ENCODE data around the gene ATP1A2.

Gene ATP1A2

DNA sequence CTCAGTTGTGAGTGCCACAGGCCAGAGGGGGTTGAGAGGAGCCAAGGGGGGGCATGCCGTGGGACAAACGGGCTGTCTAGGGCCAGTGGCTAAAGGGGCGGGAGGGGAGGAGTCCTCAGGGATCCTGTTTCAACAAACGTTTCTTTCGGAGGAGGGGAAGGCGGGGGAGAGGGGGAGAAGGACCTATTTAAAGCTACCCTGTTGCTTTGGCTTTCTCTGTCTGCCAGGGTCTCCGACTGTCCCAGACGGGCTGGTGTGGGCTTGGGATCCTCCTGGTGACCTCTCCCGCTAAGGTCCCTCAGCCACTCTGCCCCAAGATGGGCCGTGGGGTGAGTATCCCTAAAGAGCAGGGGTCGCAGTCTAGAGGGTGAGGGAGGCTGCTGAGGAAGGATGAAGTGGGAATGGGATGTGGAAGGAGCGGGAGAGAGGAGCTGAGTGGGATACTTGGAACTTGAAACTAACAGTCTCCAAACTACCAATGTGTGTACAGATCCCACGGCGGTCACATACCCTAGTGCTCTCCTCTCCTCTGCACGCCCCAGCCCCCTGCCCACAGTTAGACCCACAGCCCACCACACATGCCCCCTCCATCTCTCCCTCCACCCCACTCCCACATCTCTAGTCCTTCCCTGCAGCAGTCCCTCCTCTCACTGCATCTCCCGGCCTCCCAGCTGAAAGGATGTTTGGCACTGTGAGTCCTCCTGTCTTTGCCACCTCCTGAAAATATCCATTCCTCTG, at the start of gene ATP1A2:
TSS of gene ATP1A2 (plus strand) at position 215 of the 738 bp plus-strand sequence. CDS start at position 318, 103 bp downstream.
- Histone ChIP-seq H3K27ac (ENCODE audit: low read length) (peak within 1 kb of the TSS; percentile 76), H3K27me3 (ENCODE audit: control insufficient read depth in 1 of 2, insufficient read depth in 2 of 2, low read length in 2 of 2) (no peaks in the 10 kb centered on the region), H3K4me3 (ENCODE audit: low read length in 2 of 2) (peak within 1 kb of the TSS; percentile 48 to 81), H3K9ac (ENCODE audit: low read length in 2 of 2) (peak within 1 kb of the TSS; percentile 68 to 77), H3K9me3 (ENCODE audit: control insufficient read depth in 2 of 2, low read length in 2 of 2) (no peaks in the 10 kb centered on the region), H3K4me1 (ENCODE audit: control insufficient read depth, insufficient read depth, low read length) (peaks cover 39% of the 10 kb centered on the region), H3K36me3 (ENCODE audit: control insufficient read depth in 2 of 2, insufficient read depth in 2 of 2, low read length in 2 of 2) (no peaks in the 10 kb centered on the region)

DNA sequence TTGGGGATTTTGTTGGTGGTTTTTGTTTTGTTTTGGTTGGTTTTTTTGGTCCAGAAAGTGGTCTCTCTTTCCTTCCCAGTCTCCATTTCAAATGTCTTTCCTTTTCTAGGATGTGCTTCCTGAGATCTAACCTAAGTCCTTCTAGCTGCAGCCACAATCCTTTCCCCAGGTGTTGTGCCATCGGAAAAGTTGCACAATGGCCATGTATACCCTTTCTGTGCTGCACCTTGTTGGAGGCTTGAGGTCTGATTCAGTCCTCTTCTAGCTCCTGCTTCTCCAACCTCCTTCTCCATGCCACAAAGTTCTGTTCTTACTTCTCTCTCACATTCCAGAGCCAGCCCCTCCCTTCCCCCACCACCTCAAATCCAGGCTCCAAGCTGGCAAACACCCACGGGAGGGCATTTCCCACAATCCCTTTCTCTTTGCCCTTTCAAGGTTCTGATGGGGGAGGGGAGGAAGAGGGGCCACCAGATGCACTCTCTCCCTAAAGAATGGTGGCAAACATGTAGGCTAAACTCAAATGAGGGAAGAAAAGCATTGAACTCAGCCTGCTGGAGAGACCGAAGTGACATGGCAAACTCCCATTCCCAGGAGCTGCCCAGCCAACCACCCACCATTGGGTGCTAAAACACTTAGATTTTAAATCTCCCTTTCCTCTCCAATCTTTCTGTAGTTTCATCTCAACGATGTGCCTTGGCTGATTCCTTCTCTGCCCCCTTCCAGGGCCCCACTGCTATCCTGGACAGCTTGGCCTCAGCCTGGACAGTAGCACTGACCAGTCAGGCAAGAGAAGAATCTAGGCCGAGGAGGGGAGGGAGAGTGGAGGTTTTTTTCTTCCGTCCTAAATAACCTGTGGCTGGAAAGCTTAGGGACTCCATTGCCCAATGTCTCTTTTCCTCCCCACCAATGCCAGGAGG, 48.5 kb upstream of the ATP1A2 start:
- Histone ChIP-seq H3K9me3 (ENCODE audit: control insufficient read depth in 2 of 2, low read length in 2 of 2) (no peaks in the 10 kb centered on the region), H3K9ac (ENCODE audit: low read length in 2 of 2) (no peak overlapping the region), H3K36me3 (ENCODE audit: control insufficient read depth in 2 of 2, insufficient read depth in 2 of 2, low read length in 2 of 2) (no peaks in the 10 kb centered on the region), H3K4me3 (ENCODE audit: low read length in 2 of 2) (no peak overlapping the region), H3K4me1 (ENCODE audit: control insufficient read depth, insufficient read depth, low read length) (peaks cover 10% of the 10 kb centered on the region), H3K27ac (ENCODE audit: low read length) (no peak overlapping the region), H3K27me3 (ENCODE audit: control insufficient read depth in 1 of 2, insufficient read depth in 2 of 2, low read length in 2 of 2) (peaks cover 10% of the 10 kb centered on the region in 2 donors)

DNA sequence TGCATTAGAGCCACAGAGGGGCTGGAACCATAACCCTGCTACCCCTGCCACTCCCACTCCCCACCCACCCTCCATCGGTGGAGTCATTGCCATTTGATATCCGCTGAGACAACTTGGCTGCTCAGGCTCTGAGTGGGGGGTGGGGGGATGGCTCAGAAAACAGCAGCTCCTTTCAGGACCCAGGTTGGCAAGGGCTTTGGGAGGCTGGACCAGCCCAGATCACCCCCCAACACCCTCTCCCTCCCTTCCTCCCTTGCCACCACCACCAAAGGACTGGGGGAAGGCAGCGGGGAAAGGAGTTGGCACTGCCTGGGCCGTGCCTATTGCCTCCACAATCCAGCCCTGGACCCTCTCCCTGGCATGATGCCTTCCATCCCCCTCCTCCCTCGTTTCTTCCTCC, 47.3 kb upstream of the ATP1A2 start:
- Histone ChIP-seq H3K27ac (ENCODE audit: low read length) (no peak overlapping the region), H3K9me3 (ENCODE audit: control insufficient read depth in 2 of 2, low read length in 2 of 2) (no peaks in the 10 kb centered on the region), H3K4me3 (ENCODE audit: low read length in 2 of 2) (no peak overlapping the region), H3K27me3 (ENCODE audit: control insufficient read depth in 1 of 2, insufficient read depth in 2 of 2, low read length in 2 of 2) (peaks cover 5 to 10% of the 10 kb centered on the region in 2 donors), H3K36me3 (ENCODE audit: control insufficient read depth in 2 of 2, insufficient read depth in 2 of 2, low read length in 2 of 2) (no peaks in the 10 kb centered on the region), H3K4me1 (ENCODE audit: control insufficient read depth, insufficient read depth, low read length) (peaks cover 10% of the 10 kb centered on the region), H3K9ac (ENCODE audit: low read length in 2 of 2) (no peak overlapping the region)

DNA sequence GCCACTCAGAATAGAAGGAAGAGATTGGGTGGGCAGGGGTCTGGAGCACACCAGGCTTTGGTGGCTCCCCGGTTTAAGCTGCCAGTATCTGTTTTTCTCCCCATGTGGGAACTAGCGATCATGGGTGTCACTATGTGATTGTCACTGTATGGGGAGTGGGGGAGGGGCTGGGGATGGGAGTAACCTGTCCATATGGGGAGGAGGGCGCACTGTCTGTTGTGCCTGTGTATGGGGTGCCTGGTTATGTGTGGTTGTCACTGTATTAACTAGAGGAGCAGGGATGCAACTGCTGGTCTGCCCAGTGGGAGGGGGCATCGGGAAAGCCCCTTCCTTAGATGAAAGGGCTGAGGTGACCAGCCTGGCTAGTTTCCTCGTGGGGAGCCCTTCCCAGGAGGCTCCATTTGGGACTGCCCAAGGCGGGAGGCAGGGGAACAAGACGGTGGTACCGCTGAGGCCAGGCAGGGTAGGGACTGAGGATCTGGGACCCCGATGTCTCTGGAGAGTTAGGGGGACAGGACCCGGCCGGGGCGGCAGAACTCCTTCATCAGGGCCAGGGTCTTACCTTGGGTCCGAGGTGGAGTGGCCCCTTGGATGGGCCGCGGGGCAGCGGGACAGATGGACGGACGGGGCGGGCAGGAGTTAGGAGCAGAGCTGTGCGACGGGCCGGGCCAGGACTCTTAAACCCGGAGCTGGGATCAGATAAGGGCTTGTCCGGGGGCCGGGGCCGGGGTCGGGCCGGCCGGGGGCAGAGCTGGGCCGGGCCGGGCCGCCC, 45.9 kb upstream of the ATP1A2 start, which contains the start of gene KCNJ10:
TSS of gene KCNJ10 (minus strand) at position 701 of the 772 bp plus-strand sequence. CDS start 27,628 bp downstream, outside the sequence.
- H3K27ac ChIP-seq (ENCODE audit: low read length), result no peak within 1 kb of the TSS

DNA sequence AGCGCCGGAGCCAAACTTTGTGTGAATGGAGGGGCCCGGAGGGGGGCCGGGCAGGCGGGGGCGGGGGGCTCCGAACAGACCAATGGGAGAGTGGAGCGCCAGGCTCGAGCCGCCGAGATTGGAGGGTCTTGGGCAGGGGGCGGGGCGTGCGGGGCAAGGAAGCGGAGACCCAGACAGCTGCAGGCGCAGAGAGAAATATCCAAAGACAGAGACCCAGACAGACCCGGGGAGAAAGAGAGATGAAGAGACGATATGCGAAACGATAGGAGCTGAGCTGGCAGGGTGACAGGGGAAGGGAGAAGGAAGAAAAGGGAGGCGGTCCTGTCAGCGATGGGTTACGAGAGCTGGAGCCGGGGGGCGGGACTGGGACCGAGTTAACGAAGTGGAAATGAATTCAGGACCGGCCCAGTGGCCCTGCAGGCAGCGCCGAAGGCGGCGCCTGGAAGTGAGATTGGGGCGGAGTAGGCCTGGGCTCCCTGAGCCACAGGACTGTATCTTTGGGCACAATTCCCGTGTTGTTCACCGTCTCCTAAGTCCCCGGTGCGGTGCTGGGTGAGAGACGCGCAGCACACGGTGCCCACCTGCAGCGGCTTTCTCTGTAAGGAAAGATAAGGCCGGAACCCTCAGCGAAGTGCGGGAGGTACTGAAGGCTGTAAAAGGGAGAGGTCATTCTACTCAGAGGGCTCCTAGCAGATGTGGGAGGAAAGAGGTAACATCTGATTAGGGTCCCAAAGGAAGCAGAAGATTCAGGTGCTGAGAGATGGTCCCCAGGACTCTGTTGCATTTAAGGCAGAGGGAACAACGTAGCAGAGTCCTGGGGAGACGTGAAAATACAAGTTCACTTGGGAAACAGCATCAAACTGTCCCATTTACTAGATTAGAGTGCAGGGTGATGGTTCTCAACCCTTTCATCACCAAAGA, 45.1 kb upstream of the ATP1A2 start:
- Histone ChIP-seq H3K9ac (ENCODE audit: low read length in 2 of 2) (peak overlapping the region; percentile 35 to 55), H3K9me3 (ENCODE audit: control insufficient read depth in 2 of 2, low read length in 2 of 2) (no peaks in the 10 kb centered on the region), H3K4me1 (ENCODE audit: control insufficient read depth, insufficient read depth, low read length) (peaks cover 10% of the 10 kb centered on the region), H3K36me3 (ENCODE audit: control insufficient read depth in 2 of 2, insufficient read depth in 2 of 2, low read length in 2 of 2) (no peaks in the 10 kb centered on the region), H3K27ac (ENCODE audit: low read length) (no peak overlapping the region), H3K4me3 (ENCODE audit: low read length in 2 of 2) (peak overlapping the region; percentile 62 to 83), H3K27me3 (ENCODE audit: control insufficient read depth in 1 of 2, insufficient read depth in 2 of 2, low read length in 2 of 2) (peaks cover 9 to 14% of the 10 kb centered on the region in 2 donors)

More for the DNA sequence above, 45.9 kb upstream of the ATP1A2 start, which contains the start of gene KCNJ10:
- Histone ChIP-seq H3K27me3 (ENCODE audit: control insufficient read depth in 1 of 2, insufficient read depth in 2 of 2, low read length in 2 of 2) (peaks cover 8 to 11% of the 10 kb centered on the region in 2 donors), H3K9ac (ENCODE audit: low read length in 2 of 2) (peak within 1 kb of the TSS; percentile 35 to 55), H3K9me3 (ENCODE audit: control insufficient read depth in 2 of 2, low read length in 2 of 2) (no peaks in the 10 kb centered on the region), H3K4me1 (ENCODE audit: control insufficient read depth, insufficient read depth, low read length) (peaks cover 10% of the 10 kb centered on the region), H3K36me3 (ENCODE audit: control insufficient read depth in 2 of 2, insufficient read depth in 2 of 2, low read length in 2 of 2) (no peaks in the 10 kb centered on the region), H3K4me3 (ENCODE audit: low read length in 2 of 2) (peak within 1 kb of the TSS; percentile 62 to 83)

DNA sequence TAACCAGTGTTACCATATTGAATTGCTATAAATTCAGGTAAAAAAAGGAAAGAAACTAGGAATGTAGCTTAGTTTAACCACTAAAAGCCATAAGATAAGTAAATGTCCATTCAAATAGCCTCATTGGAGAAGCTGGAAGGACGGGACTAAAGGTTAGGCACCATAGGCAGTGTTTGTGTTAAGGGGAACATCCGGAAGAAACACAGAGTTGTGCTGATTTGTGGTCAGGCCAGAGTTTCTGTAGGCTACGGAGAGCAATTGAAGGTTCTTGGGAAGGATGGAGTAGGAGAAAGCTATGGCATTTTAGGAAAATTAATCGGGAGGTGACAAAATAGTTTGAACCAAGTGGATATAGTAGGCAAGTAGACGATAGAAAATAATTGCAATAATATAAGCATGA, 44.3 kb upstream of the ATP1A2 start:
- no peak overlapping the region for H3K9ac ChIP-seq (ENCODE audit: low read length in 2 of 2)

DNA sequence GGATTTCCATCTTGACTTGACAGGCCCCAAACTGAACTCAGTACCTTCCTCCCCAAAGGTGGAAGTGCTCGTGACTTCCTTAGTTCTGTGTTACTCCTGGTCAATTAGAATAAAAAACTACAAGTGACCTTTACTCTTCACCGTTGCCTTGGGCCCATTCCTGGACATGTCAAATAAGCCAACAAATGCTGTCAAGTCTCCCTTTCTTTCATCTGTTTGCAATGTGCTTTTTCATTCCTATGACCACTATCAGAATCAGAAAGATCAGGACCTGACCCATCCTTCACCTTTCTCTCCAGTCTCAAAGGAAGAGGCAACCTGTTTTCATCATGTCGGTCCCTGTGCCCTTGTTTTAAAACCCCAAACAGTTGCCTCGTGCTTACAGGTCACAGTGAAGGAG, 40.7 kb upstream of the ATP1A2 start:
- Histone ChIP-seq H3K9me3 (ENCODE audit: control insufficient read depth in 2 of 2, low read length in 2 of 2) (no peaks in the 10 kb centered on the region), H3K4me1 (ENCODE audit: control insufficient read depth, insufficient read depth, low read length) (peaks cover 6% of the 10 kb centered on the region), H3K27me3 (ENCODE audit: control insufficient read depth in 1 of 2, insufficient read depth in 2 of 2, low read length in 2 of 2) (peaks cover 20 to 25% of the 10 kb centered on the region in 2 donors), H3K4me3 (ENCODE audit: low read length in 2 of 2) (no peak overlapping the region), H3K36me3 (ENCODE audit: control insufficient read depth in 2 of 2, insufficient read depth in 2 of 2, low read length in 2 of 2) (no peaks in the 10 kb centered on the region), H3K27ac (ENCODE audit: low read length) (no peak overlapping the region), H3K9ac (ENCODE audit: low read length in 2 of 2) (no peak overlapping the region)

More for the DNA sequence above, 44.3 kb upstream of the ATP1A2 start:
- Histone ChIP-seq H3K27ac (ENCODE audit: low read length) (no peak overlapping the region), H3K9me3 (ENCODE audit: control insufficient read depth in 2 of 2, low read length in 2 of 2) (no peaks in the 10 kb centered on the region), H3K36me3 (ENCODE audit: control insufficient read depth in 2 of 2, insufficient read depth in 2 of 2, low read length in 2 of 2) (no peaks in the 10 kb centered on the region), H3K4me1 (ENCODE audit: control insufficient read depth, insufficient read depth, low read length) (peaks cover 10% of the 10 kb centered on the region), H3K4me3 (ENCODE audit: low read length in 2 of 2) (no peak overlapping the region), H3K27me3 (ENCODE audit: control insufficient read depth in 1 of 2, insufficient read depth in 2 of 2, low read length in 2 of 2) (peaks cover 11 to 14% of the 10 kb centered on the region in 2 donors)

DNA sequence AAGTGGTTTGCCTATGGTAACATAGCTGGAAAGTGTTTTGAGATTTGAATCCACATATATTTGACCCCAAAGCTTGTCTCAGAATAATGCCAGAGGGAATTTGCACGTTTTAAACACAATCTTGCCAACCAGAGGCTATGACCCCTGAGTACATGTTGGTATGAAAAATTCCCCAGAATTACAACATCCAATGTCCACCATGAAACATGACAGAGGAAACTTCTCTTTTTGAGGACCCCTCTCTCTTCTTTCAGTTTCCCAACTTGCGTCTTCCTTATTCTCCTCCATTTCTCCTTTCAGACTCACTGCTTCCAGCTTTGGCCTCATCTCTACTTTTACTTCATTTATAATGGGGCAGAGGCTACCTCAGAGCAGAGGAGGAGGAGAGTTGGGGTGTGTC, 39.7 kb upstream of the ATP1A2 start:
- Histone ChIP-seq H3K9me3 (ENCODE audit: control insufficient read depth in 2 of 2, low read length in 2 of 2) (no peaks in the 10 kb centered on the region), H3K36me3 (ENCODE audit: control insufficient read depth in 2 of 2, insufficient read depth in 2 of 2, low read length in 2 of 2) (no peaks in the 10 kb centered on the region), H3K4me3 (ENCODE audit: low read length in 2 of 2) (no peak overlapping the region), H3K27me3 (ENCODE audit: control insufficient read depth in 1 of 2, insufficient read depth in 2 of 2, low read length in 2 of 2) (peaks cover 27 to 29% of the 10 kb centered on the region in 2 donors), H3K9ac (ENCODE audit: low read length in 2 of 2) (no peak overlapping the region), H3K4me1 (ENCODE audit: control insufficient read depth, insufficient read depth, low read length) (peaks cover 2% of the 10 kb centered on the region), H3K27ac (ENCODE audit: low read length) (no peak overlapping the region)

DNA sequence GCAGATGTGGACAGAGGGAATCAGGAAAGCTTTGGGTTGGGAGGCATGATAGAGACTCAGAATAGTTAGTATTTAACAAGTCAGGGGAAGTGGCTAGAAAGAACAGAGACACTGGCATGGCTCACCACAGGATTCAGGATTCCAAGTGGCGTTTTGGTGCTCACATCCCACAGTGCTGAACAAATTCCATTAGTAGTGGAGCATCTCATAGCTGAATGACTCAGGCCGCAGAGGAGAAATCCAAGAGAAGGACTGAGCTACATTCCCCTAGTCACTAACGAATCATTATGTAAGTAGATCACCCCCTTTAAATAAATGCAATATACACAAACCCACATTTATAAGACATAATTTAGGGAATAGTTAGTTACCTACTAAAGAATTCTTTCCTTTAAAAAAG, 39.3 kb upstream of the ATP1A2 start:
- Histone ChIP-seq H3K4me3 (ENCODE audit: low read length in 2 of 2) (no peak overlapping the region), H3K9ac (ENCODE audit: low read length in 2 of 2) (no peak overlapping the region), H3K27ac (ENCODE audit: low read length) (no peak overlapping the region), H3K36me3 (ENCODE audit: control insufficient read depth in 2 of 2, insufficient read depth in 2 of 2, low read length in 2 of 2) (no peaks in the 10 kb centered on the region), H3K9me3 (ENCODE audit: control insufficient read depth in 2 of 2, low read length in 2 of 2) (no peaks in the 10 kb centered on the region), H3K4me1 (ENCODE audit: control insufficient read depth, insufficient read depth, low read length) (no peaks in the 10 kb centered on the region), H3K27me3 (ENCODE audit: control insufficient read depth in 1 of 2, insufficient read depth in 2 of 2, low read length in 2 of 2) (peaks cover 31 to 34% of the 10 kb centered on the region in 2 donors)

Data from stomach smooth muscle (tissue), 2 donors.